H1 (cell line): ENCODE results near the gene TPRN. TPM values are rescaled to one million over a fixed set of nuclear protein-coding genes. Genes with fewer than 3 reads are reported as not detected.

Experiments
- CTCF ChIA-PET: fragments of 300-600 bp; sonication (Branson Sonifier 250); formaldehyde crosslinking; loops from one replicate; lab custom pipeline; 2021; ENCODE audit not compliant: partially characterized antibody; lab: Charles Lee
- POLR2A ChIA-PET: fragments of 300-600 bp; sonication (Branson Sonifier 250); formaldehyde crosslinking; loops from one replicate; lab custom pipeline; 2021; ENCODE audit warnings: inconsistent platforms; ENCODE audit not compliant: partially characterized antibody; lab: Charles Lee
- DNase-seq, 2 experiments: peaks; one replicate each; pipeline versions ENCODE4 v3.0.0 to v3.0.0-alpha.2; 2010 to 2022; ENCODE audit warnings: low spot score in 2 of 2, low read depth in 1 of 2, mixed read lengths in 1 of 2
- FAIRE-seq: peaks from 2 replicates; lab custom pipeline; 2011; peaks lifted over from hg19 to GRCh38; lab: Jason Lieb, UNC
- H2AFZ ChIP-seq: 2 replicates; pipeline ENCODE4 v1.8.1; 2012; ENCODE audit warnings: low read length, inconsistent platforms
- H2AK5ac ChIP-seq: 2 replicates; pipeline ENCODE4 v1.6.1; 2013; ENCODE audit warnings: low read depth, low read length
- H2BK120ac ChIP-seq: replicated peaks from 2 replicates; pipeline ENCODE3; 2013; ENCODE audit warnings: low read depth, low read length, inconsistent platforms
- H2BK12ac ChIP-seq: 2 replicates; pipeline ENCODE4 v1.6.1; 2013; ENCODE audit warnings: low read depth, low read length
- H2BK15ac ChIP-seq: 2 replicates; pipeline ENCODE4 v1.6.1; 2013; ENCODE audit warnings: low read length
- H2BK20ac ChIP-seq: 2 replicates; pipeline ENCODE4 v1.6.1; 2013; ENCODE audit warnings: low read length
- H2BK5ac ChIP-seq: 2 replicates; pipeline ENCODE4 v1.6.1; 2013; ENCODE audit warnings: low read depth, low read length
- H3K14ac ChIP-seq: 2 replicates; pipeline ENCODE4 v1.6.1; 2013; ENCODE audit warnings: inconsistent platforms; ENCODE audit not compliant: insufficient read length
- H3K18ac ChIP-seq: 2 replicates; pipeline ENCODE4 v1.6.1; 2013; ENCODE audit warnings: low read length; ENCODE audit errors: extremely low read depth
- H3K23ac ChIP-seq: 2 replicates; pipeline ENCODE4 v1.6.1; 2013; ENCODE audit warnings: inconsistent platforms; ENCODE audit not compliant: insufficient read length
- H3K23me2 ChIP-seq: 2 replicates; pipeline ENCODE4 v1.6.1; 2013; ENCODE audit warnings: low read depth, low read length
- H3K27ac ChIP-seq: 2 replicates; pipeline ENCODE4 v1.6.1; 2011; ENCODE audit warnings: low read depth, low read length, inconsistent platforms
- H3K27me3 ChIP-seq, 4 experiments: replicated peaks in 1 of 4; 1 replicate in 1 of 4; 2 replicates in 3 of 4; pipeline versions ENCODE4 v1.6.1 to v1.8.1; 2011 to 2013; ENCODE audit warnings: low read length in 3 of 4, mild to moderate bottlenecking in 3 of 4, inconsistent platforms in 2 of 4, mixed read lengths in 2 of 4, moderate library complexity in 1 of 4; ENCODE audit not compliant: control insufficient read depth in 3 of 4, insufficient read depth in 3 of 4; ENCODE audit errors: extremely low read depth in 1 of 4
- H3K36me3 ChIP-seq, 4 experiments: 2 replicates each; pipeline versions ENCODE4 v1.6.1 to v1.8.1; 2011 to 2013; ENCODE audit warnings: mild to moderate bottlenecking in 4 of 4, low read length in 3 of 4, moderate library complexity in 2 of 4, control low read depth in 1 of 4, inconsistent platforms in 1 of 4; ENCODE audit not compliant: insufficient read depth in 4 of 4, control insufficient read depth in 2 of 4
- H3K4ac ChIP-seq: replicated peaks from 2 replicates; pipeline ENCODE3; 2013; ENCODE audit warnings: low read length, low read depth, mixed read lengths, inconsistent platforms; ENCODE audit not compliant: insufficient read length
- H3K4me1 ChIP-seq, 4 experiments: replicated peaks in 1 of 4; 1 replicate in 1 of 4; 2 replicates in 3 of 4; pipeline versions ENCODE4 v1.6.1 to v1.8.1; 2011 to 2013; ENCODE audit warnings: low read length in 3 of 4, inconsistent platforms in 2 of 4, mixed read lengths in 1 of 4; ENCODE audit not compliant: insufficient read depth in 4 of 4, control insufficient read depth in 3 of 4
- H3K4me2 ChIP-seq, 2 experiments: 2 replicates each; pipeline versions ENCODE4 v1.6.1 to v1.8.1; 2011 to 2013; ENCODE audit warnings: low read depth in 2 of 2, low read length in 2 of 2, control low read depth in 1 of 2, inconsistent platforms in 1 of 2, mild to moderate bottlenecking in 1 of 2; ENCODE audit not compliant: insufficient read depth in 1 of 2
- H3K4me3 ChIP-seq, 4 experiments: fragments of 200-600, 300-600 bp in 1 of 4; sonication (generic), shearing (Covaris generic), sonication (Bioruptor Twin) in 1 of 4; 2 replicates each; pipeline versions ENCODE4 v1.5.1 to v1.8.1; 2011 to 2016; ENCODE audit warnings: low read length in 4 of 4, low read depth in 3 of 4, control low read depth in 2 of 4, inconsistent platforms in 2 of 4, mild to moderate bottlenecking in 2 of 4, mixed read lengths in 1 of 4, moderate library complexity in 1 of 4; ENCODE audit not compliant: insufficient read depth in 2 of 4; ENCODE audit errors: extremely low read depth in 1 of 4
- H3K56ac ChIP-seq: replicated peaks from 2 replicates; pipeline ENCODE3; 2013; ENCODE audit warnings: low read depth, mild to moderate bottlenecking, mixed read lengths, low read length, inconsistent platforms; ENCODE audit not compliant: insufficient read length
- H3K79me1 ChIP-seq: 2 replicates; pipeline ENCODE4 v1.6.1; 2013; ENCODE audit warnings: low read depth, low read length, control low read depth
- H3K79me2 ChIP-seq, 2 experiments: 2 replicates each; pipeline versions ENCODE4 v1.6.1 to v1.8.1; 2012 to 2013; ENCODE audit warnings: low read length in 2 of 2, mild to moderate bottlenecking in 2 of 2, inconsistent platforms in 1 of 2; ENCODE audit not compliant: insufficient read depth in 2 of 2, control insufficient read depth in 1 of 2
- H3K9ac ChIP-seq, 4 experiments: replicated peaks in 1 of 4; 1 replicate in 1 of 4; 2 replicates in 3 of 4; pipeline versions ENCODE4 v1.6.1 to v1.8.1; 2011 to 2013; ENCODE audit warnings: low read depth in 3 of 4, low read length in 3 of 4, control low read depth in 2 of 4, mild to moderate bottlenecking in 2 of 4, moderate library complexity in 2 of 4, inconsistent platforms in 1 of 4; ENCODE audit errors: extremely low read depth in 1 of 4
- H3K9me3 ChIP-seq, 2 experiments: 2 replicates each; pipeline versions ENCODE4 v1.6.1 to v1.8.1; 2012 to 2013; ENCODE audit warnings: mild to moderate bottlenecking in 2 of 2, moderate library complexity in 2 of 2, control low read depth in 1 of 2, inconsistent platforms in 1 of 2, low read depth in 1 of 2, low read length in 1 of 2, mixed read lengths in 1 of 2; ENCODE audit not compliant: insufficient read depth in 2 of 2
- H4K20me1 ChIP-seq, 2 experiments: replicated peaks in 1 of 2; 2 replicates each; pipeline versions ENCODE3 to v1.8.1; 2011 to 2013; ENCODE audit warnings: inconsistent platforms in 2 of 2, low read length in 2 of 2, mild to moderate bottlenecking in 1 of 2; ENCODE audit not compliant: insufficient read depth in 2 of 2, control insufficient read depth in 1 of 2
- H4K5ac ChIP-seq: 2 replicates; pipeline ENCODE4 v1.6.1; 2013; ENCODE audit warnings: low read length, low read depth, mixed read lengths, inconsistent platforms; ENCODE audit not compliant: insufficient read length
- H4K8ac ChIP-seq: 2 replicates; pipeline ENCODE4 v1.8.0; 2013; ENCODE audit warnings: mild to moderate bottlenecking, moderate library complexity, low read length, inconsistent platforms; ENCODE audit not compliant: insufficient read depth; ENCODE audit errors: extremely low read depth
- H4K91ac ChIP-seq: replicated peaks from 2 replicates; pipeline ENCODE3; 2013; ENCODE audit warnings: low read length, mixed read lengths, inconsistent platforms; ENCODE audit not compliant: insufficient read length
- CREB1 ChIP-seq: IDR thresholded peaks from 2 replicates; pipeline ENCODE4 v1.6.1; 2012; ENCODE audit warnings: inconsistent platforms
- GABPA ChIP-seq: IDR thresholded peaks from 2 replicates; pipeline ENCODE4 v1.6.1; 2011; ENCODE audit warnings: mild to moderate bottlenecking, low read length, moderate library complexity, borderline replicate concordance; ENCODE audit not compliant: insufficient read depth
- GTF2F1 ChIP-seq: IDR thresholded peaks from 2 replicates; pipeline ENCODE4 v1.6.1; 2012; ENCODE audit warnings: low read depth, low read length, improper control_type of control experiment, borderline replicate concordance
- KDM1A ChIP-seq: fragments of 200-600, 300-600 bp; sonication (generic); IDR thresholded peaks from 2 replicates; pipeline ENCODE4 v1.7.1; 2016; ENCODE audit warnings: mild to moderate bottlenecking, low read length, borderline replicate concordance
- POLR2A ChIP-seq, 2 experiments: IDR thresholded peaks; 1 replicate in 1 of 2; 2 replicates in 1 of 2; pipeline ENCODE4 v1.6.1; 2011; ENCODE audit warnings: low read depth in 2 of 2, low read length in 2 of 2, mild to moderate bottlenecking in 2 of 2; ENCODE audit errors: control extremely low read depth in 1 of 2
- RXRA ChIP-seq: IDR thresholded peaks from 2 replicates; pipeline ENCODE4 v1.6.1; 2011; ENCODE audit warnings: low read depth, mild to moderate bottlenecking, low read length, moderate library complexity; ENCODE audit not compliant: insufficient read depth
- SUZ12 ChIP-seq: fragments of 200-600 bp; sonication (generic); IDR thresholded peaks from 2 replicates; pipeline ENCODE4 v1.6.1; 2012; ENCODE audit warnings: mild to moderate bottlenecking, inconsistent platforms, low read length, moderate library complexity, mixed read lengths
- WGBS, 2 experiments: shearing (Covaris generic) in 1 of 2; methylation state at CpG; one replicate each; pipeline versions ENCODE4 v1.1.6 to v1.1.7; 2013 to 2015; ENCODE audit warnings: low lambda C conversion rate in 2 of 2, mixed read lengths in 2 of 2, inconsistent platforms in 1 of 2, low coverage in 1 of 2, missing lambda C conversion rate in 1 of 2; ENCODE audit not compliant: insufficient replicate concordance in 2 of 2, insufficient coverage in 1 of 2, insufficient read length in 1 of 2; ENCODE audit errors: extremely low coverage in 1 of 2, missing lambda C conversion rate in 1 of 2; 5-methylcytosine and 5-hydroxymethylcytosine counted together
- polyA plus RNA-seq, 7 experiments: library from polyadenylated mRNA; depleted of rRNA in 3 of 7; stranded (reverse) in 5 of 7; unstranded in 2 of 7; fragments of >200 nt in 5 of 7; fragments of 200-250 nt in 2 of 7; gene quantifications; 1 replicate in 5 of 7; 2 replicates in 1 of 7; 4 replicates in 1 of 7; pipeline versions ENCODE4 v1.2.1 to v1.2.3, GENCODE V29; 2011 to 2013; ENCODE audit warnings: missing spikeins in 2 of 7, mixed read lengths in 2 of 7
- total RNA-seq: library from RNA; stranded (reverse); fragmentation: NEBNext Ultra II Directional; extraction: Animal tissue kit (Norgen Biotek cat#: 25700); gene quantifications from 2 replicates; pipeline ENCODE4 v1.2.1, GENCODE V29; 2021
- TF ChIP-seq, protein P1 (sequence below): IDR thresholded peaks from 2 replicates; pipeline ENCODE4 v1.6.1; 2012; ENCODE audit warnings: inconsistent platforms
- TF ChIP-seq, protein P2 (sequence below): IDR thresholded peaks from 2 replicates; pipeline ENCODE4 v1.6.1; 2011; ENCODE audit warnings: low read depth, mild to moderate bottlenecking, low read length; ENCODE audit not compliant: insufficient read depth

TPRN gene
- total and polyA plus RNA-seq, 2 of the 8 experiments (the other 6 are each of a cell fraction or from before 2014, with no cell fraction given), result 9.7 to 23.2 TPM

DNA sequence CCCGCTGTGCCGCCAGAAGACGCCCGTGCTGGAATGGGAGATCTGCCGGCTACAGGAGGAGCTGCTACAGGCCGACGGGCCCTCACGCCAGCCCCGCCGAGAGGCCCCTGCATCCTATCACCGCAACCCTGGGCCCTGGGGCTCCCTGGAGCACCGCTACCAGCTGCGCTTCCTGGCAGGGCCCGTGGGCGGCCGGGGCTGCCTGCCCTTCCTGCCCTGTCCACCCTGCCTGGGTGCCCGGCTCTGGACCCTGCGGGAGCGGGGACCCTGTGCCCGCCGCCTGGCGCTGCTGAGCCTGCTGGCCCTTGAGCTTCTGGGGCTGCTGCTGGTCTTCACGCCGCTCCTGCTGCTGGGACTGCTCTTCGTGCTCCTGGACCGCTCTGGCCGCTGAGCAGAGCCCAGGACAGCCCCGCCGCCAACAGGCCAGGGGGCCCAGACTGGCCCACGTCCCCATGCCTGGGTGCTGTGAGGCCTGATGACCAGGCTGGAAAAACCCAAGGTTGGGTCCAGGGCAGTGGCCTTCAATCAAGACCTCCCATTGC lies 17.7 kb upstream of the TPRN start:
- Histone ChIP-seq H3K9me3 (no peaks in the 10 kb centered on the region), H3K23ac (no peak overlapping the region), H2BK15ac (no peak overlapping the region), H2BK120ac (no peak overlapping the region), H3K4me2 (no peak overlapping the region), H2BK12ac (no peak overlapping the region), H3K27me3 (no peaks in the 10 kb centered on the region; a peak in 2 of 7 replicates), H3K79me2 (no peaks in the 10 kb centered on the region), H4K91ac (no peak overlapping the region), H3K36me3 (peaks cover 0 to 22% (median 7%) of the 10 kb centered on the region in 4 experiments; a peak in 6 of 8 replicates), H3K9ac (no peak overlapping the region), H3K79me1 (no peaks in the 10 kb centered on the region), H3K4me3 (no peak overlapping the region), H4K20me1 (peaks cover 0 to 12% of the 10 kb centered on the region in 2 experiments), H3K23me2 (peaks cover 14% of the 10 kb centered on the region; the same call in 1 of the 2 replicates), H3K18ac (no peak overlapping the region), H3K27ac (no peak overlapping the region), H3K4ac (no peak overlapping the region), H2BK5ac (no peak overlapping the region), H3K14ac (no peak overlapping the region), H2AFZ (no peak overlapping the region), H3K4me1 (peaks cover 0 to 15% (median 9%) of the 10 kb centered on the region in 4 experiments; a peak in 5 of 7 replicates), H4K8ac (no peak overlapping the region), H2AK5ac (peak overlapping the region; percentile 39; the same call in 1 of the 2 replicates), H3K56ac (no peak overlapping the region), H2BK20ac (no peak overlapping the region), H4K5ac (no peak overlapping the region)
- 93% methylated on average over 16 of the region's 30 CpGs; no CpG with 5 or more reads in 1 of the 2 experiments for WGBS, 2 experiments
- FAIRE-seq (no peak), DNase-seq (no peak)
- POLR2A ChIA-PET, result interaction anchor here (1.1 to 69.9 kb wide), 5 partner anchors 8 to 226 kb away, joined by 3 to 1462 read pairs (median 7); partner anchors contain the start of genes NDOR1, NELFB, PAXX and STPG3
- CTCF ChIA-PET, result interaction anchor here (0.8 to 3.7 kb wide), 7 partner anchors 12 to 89 kb away, joined by 3 to 17 read pairs (median 4); no protein-coding TSS in a partner anchor
- TF ChIP-seq, protein P1, sequence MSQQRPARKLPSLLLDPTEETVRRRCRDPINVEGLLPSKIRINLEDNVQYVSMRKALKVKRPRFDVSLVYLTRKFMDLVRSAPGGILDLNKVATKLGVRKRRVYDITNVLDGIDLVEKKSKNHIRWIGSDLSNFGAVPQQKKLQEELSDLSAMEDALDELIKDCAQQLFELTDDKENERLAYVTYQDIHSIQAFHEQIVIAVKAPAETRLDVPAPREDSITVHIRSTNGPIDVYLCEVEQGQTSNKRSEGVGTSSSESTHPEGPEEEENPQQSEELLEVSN, result no peak
- no peak for TF ChIP-seq CREB1
- no peak for TF ChIP-seq SUZ12
- TF ChIP-seq, protein P2, sequence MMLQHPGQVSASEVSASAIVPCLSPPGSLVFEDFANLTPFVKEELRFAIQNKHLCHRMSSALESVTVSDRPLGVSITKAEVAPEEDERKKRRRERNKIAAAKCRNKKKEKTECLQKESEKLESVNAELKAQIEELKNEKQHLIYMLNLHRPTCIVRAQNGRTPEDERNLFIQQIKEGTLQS, result no peak
- TF ChIP-seq GTF2F1, result no peak
- no peak for TF ChIP-seq POLR2A (IDR thresholded peaks at IDR 0.05; ENCODE audit: control extremely low read depth in 1 of 2, low read depth in 2 of 2, low read length in 2 of 2)
- TF ChIP-seq KDM1A, result no peak
- TF ChIP-seq RXRA, result no peak
- TF ChIP-seq GABPA, result no peak
